A673 (cell line): ENCODE measurements around the gene PRSS56.

Experiments
- EZH2 ChIP-seq: fragments of 200-600 bp; sonication (generic); IDR thresholded peaks from 2 replicates; pipeline ENCODE4 v1.6.1; 2017; ENCODE audit warnings: borderline replicate concordance, low read depth, mild to moderate bottlenecking, mixed read lengths, antibody characterized with exemption, low read length; ENCODE audit not compliant: poor library complexity, severe bottlenecking
- TF ChIP-seq, protein P1 (sequence below): fragments of 300-800, 200-600 bp; sonication (generic); conservative IDR thresholded peaks from 2 replicates; pipeline ENCODE4 v1.5.1; 2017; ENCODE audit warnings: low read depth, mild to moderate bottlenecking, antibody characterized with exemption, low read length, moderate library complexity, mixed read lengths

DNA sequence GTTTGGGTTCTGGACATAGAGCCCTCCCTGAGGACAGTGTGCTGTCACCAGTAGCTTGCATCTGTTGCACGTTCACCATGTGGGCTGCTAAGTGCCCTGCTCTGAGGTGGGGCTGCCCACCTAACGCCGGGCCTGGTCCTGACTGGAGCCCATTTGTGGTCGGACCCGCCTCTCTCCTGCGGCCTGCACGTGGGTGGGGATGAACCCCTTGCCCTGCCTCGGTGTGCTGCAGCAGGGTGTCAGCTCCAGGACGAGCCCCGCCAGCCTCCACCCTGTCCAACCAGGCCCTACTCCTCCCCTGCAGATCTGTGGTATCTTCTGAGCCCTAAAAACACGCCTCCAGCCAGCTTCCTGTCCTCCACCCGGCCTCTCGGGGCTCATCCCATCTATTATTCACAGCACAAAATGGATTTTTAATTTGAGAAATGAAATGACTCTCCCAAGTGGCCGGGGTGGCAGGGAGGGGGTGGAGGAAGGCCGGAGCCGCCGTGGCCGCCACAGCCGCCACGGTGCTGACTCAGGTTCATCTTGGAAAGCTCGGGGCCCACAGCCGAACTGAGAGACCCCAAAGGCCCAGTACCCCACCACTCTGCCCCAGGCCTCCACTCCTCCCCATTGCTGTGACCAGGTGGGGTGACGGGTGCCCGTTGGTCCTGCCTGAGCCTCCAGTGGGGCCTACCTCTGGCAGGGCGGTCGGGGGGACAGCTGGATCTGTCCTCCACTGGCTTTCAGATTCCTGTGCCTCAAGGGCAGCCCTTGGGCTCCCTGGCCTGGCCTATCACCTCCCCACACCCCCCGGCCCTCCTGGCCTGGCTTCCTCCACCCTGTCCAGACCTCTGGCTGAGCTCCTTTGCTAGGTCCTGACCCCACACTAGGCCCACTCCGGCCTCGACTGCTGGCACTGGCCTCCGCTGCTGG is 29.7 kb upstream of the PRSS56 start:
- TF ChIP-seq, protein P1, sequence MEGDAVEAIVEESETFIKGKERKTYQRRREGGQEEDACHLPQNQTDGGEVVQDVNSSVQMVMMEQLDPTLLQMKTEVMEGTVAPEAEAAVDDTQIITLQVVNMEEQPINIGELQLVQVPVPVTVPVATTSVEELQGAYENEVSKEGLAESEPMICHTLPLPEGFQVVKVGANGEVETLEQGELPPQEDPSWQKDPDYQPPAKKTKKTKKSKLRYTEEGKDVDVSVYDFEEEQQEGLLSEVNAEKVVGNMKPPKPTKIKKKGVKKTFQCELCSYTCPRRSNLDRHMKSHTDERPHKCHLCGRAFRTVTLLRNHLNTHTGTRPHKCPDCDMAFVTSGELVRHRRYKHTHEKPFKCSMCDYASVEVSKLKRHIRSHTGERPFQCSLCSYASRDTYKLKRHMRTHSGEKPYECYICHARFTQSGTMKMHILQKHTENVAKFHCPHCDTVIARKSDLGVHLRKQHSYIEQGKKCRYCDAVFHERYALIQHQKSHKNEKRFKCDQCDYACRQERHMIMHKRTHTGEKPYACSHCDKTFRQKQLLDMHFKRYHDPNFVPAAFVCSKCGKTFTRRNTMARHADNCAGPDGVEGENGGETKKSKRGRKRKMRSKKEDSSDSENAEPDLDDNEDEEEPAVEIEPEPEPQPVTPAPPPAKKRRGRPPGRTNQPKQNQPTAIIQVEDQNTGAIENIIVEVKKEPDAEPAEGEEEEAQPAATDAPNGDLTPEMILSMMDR: no peak
- TF ChIP-seq EZH2: no peak
